HCT116 (cell line): Measurements from ENCODE around the gene OCA2.

Experiments
- ELF1 ChIP-seq: IDR thresholded peaks from 2 replicates; pipeline ENCODE4 v1.6.1; 2012; ENCODE audit warnings: low read depth, borderline replicate concordance
- EZH2 ChIP-seq: fragments of 200-600 bp; sonication (generic); IDR thresholded peaks from 2 replicates; pipeline ENCODE4 v1.6.1; 2017; ENCODE audit warnings: antibody characterized with exemption, mixed run types
- EZH2phosphoT487 ChIP-seq: fragments of 200-600 bp; IDR thresholded peaks from 2 replicates; pipeline ENCODE4 v1.6.1; 2018; ENCODE audit warnings: antibody characterized with exemption, borderline replicate concordance
- POLR2A ChIP-seq: IDR thresholded peaks from 2 replicates; pipeline ENCODE4 v1.7.0; 2011; ENCODE audit warnings: borderline replicate concordance; ENCODE audit not compliant: insufficient read depth, insufficient read length; ENCODE audit errors: extremely low read depth
- SIN3A ChIP-seq: IDR thresholded peaks from 2 replicates; pipeline ENCODE4 v1.6.1; 2012; ENCODE audit warnings: low read depth
- SP1 ChIP-seq: IDR thresholded peaks from 2 replicates; pipeline ENCODE4 v1.6.1; 2012; ENCODE audit warnings: low read depth
- ZNF274 ChIP-seq: fragments of 200-500 bp; sonication (Bioruptor generic); IDR thresholded peaks from 2 replicates; pipeline ENCODE4 v1.6.1; 2014; ENCODE audit warnings: mild to moderate bottlenecking, low read depth, low read length, inconsistent platforms
- TF ChIP-seq, protein P1 (sequence below), 3 experiments: fragments of 200-600 bp in 1 of 3; sonication (generic) in 1 of 3; IDR thresholded peaks in 2 of 3; conservative IDR thresholded peaks in 1 of 3; 2 replicates each; pipeline ENCODE4 v1.5.1; 2012 to 2017; ENCODE audit warnings: low read depth in 2 of 3, low read length in 2 of 3, antibody characterized with exemption in 1 of 3, borderline replicate concordance in 1 of 3, control low read depth in 1 of 3, mild to moderate bottlenecking in 1 of 3, mixed read lengths in 1 of 3, mixed run types in 1 of 3, moderate library complexity in 1 of 3; ENCODE audit not compliant: insufficient read depth in 1 of 3

DNA sequence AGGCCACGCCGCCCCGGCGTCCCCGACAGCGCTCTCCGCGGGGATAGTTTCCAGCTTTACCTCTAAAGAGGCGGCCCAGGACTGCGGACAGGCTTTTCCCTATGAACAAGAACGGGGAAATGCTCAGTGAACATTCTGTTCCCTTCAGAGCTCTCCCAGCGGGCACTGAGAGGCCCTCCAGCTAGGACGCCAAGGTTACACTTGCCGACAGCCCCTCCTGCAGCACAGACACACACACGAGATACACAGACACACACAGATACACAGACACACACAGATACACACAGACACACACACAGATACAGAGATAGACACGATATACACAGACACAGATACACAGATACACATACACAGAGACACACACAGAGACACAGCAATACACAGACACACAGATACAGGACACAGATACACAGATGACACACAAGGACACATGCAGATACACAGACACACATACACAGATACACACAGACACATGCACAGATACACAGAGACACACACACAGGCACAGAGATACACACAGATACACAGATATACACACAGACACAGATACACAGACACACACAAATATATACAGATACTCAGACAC, 533 bp upstream of the OCA2 start:
- TF ChIP-seq POLR2A (no peak), EZH2 (no peak), EZH2phosphoT487 (no peak), ELF1 (no peak), SIN3A (no peak), SP1 (no peak), ZNF274 (no peak)
- TF ChIP-seq, protein P1, sequence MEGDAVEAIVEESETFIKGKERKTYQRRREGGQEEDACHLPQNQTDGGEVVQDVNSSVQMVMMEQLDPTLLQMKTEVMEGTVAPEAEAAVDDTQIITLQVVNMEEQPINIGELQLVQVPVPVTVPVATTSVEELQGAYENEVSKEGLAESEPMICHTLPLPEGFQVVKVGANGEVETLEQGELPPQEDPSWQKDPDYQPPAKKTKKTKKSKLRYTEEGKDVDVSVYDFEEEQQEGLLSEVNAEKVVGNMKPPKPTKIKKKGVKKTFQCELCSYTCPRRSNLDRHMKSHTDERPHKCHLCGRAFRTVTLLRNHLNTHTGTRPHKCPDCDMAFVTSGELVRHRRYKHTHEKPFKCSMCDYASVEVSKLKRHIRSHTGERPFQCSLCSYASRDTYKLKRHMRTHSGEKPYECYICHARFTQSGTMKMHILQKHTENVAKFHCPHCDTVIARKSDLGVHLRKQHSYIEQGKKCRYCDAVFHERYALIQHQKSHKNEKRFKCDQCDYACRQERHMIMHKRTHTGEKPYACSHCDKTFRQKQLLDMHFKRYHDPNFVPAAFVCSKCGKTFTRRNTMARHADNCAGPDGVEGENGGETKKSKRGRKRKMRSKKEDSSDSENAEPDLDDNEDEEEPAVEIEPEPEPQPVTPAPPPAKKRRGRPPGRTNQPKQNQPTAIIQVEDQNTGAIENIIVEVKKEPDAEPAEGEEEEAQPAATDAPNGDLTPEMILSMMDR (IDR thresholded peaks at IDR 0.05 in 2 of 3, conservative IDR thresholded peaks at IDR 0.05 in 1 of 3; ENCODE audit: borderline replicate concordance in 1 of 3, insufficient read depth in 1 of 3, low read depth in 2 of 3, low read length in 2 of 3), result no peak
